Lower lobe of right lung (tissue), 2 donors: Measurements from ENCODE around the gene ALOX15B. TPM values are rescaled to one million over a fixed set of nuclear protein-coding genes. Genes with fewer than 3 reads are reported as not detected.
"Not testable (repeated sequence)": the region's sequence is repeated elsewhere in the genome, so short reads cannot be mapped to it uniquely, and the experiment has no call there.

Experiments
- ATAC-seq, 2 donors: fragments of 200-7000 bp; cut with Tn5 transposase; one replicate each; pipeline ENCODE4 v1.9.1; 2020 to 2022; ENCODE audit warnings: mild to moderate bottlenecking in 2 of 2, moderate library complexity in 2 of 2
- DNase-seq: peaks from one replicate; pipeline ENCODE4 v3.0.0-alpha.2; 2020
- H3K27ac ChIP-seq: fragments of 200-600 bp; one replicate; pipeline ENCODE4 v1.8.0; 2022
- H3K27me3 ChIP-seq: fragments of 200-600 bp; one replicate; pipeline ENCODE4 v1.8.0; 2022; ENCODE audit warnings: low read depth
- H3K36me3 ChIP-seq: fragments of 200-600 bp; one replicate; pipeline ENCODE4 v1.8.0; 2022; ENCODE audit warnings: mild to moderate bottlenecking
- H3K4me1 ChIP-seq: fragments of 200-600 bp; one replicate; pipeline ENCODE4 v1.8.0; 2022
- H3K4me3 ChIP-seq: fragments of 200-600 bp; one replicate; pipeline ENCODE4 v1.8.0; 2022; ENCODE audit warnings: mild to moderate bottlenecking
- H3K9me3 ChIP-seq: fragments of 200-600 bp; one replicate; pipeline ENCODE4 v1.8.0; 2022
- CTCF ChIP-seq: fragments of 200-600 bp; IDR thresholded peaks from one replicate; pipeline ENCODE4 v1.8.0; 2022; ENCODE audit warnings: antibody characterized with exemption, mild to moderate bottlenecking
- intact Hi-C: fragments of 100-400 bp; cut with DNase I; formaldehyde crosslinking; loops from one replicate; pipeline ENCODE4 v1.11.0; 2022
- total RNA-seq: library from RNA; stranded (reverse); fragmentation: NEBNext Ultra II Directional; extraction: Animal tissue kit (Norgen Biotek cat#: 25700); gene quantifications from one replicate; pipeline ENCODE4 v1.2.1, GENCODE V29; 2021
- donor health status: DM: no; HTN: yes; CAD: no; lungs with severe emphysema.

ALOX15B gene
- total RNA-seq, 1 donor from 2014 or later: 53.5 TPM

- intact Hi-C loops: no loop called here
These were observed 35.7 kb downstream of the ALOX15B start for GRCh38 chr17:8074554-8074953.

DNA sequence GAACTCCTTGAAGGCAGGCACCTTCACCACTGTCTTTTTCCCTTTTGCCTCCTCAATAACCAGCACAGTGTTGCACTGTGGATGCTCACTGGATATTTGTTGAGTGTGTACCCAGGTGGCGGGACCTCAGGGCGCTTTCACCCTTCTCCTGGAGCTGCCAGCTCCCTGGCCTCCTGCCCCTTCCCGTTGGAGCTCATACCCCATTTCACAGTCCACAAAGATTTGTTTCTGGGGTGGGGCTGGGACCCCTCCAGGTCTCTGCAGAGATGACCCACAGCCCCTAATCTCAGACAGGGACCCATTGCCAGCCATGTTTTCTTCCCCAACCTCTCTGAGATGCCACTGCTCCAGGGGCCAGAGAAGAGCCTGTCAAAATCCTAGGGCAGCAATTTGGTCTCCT lies 36.2 kb downstream of the ALOX15B start:
- H3K27ac ChIP-seq: no peak overlapping the region
- DNase-seq (peak; percentile 11), ATAC-seq (no peak)
- no peaks in the 10 kb centered on the region for H3K9me3 ChIP-seq
- intact Hi-C loops: no loop called here
- peaks cover 36% of the 10 kb centered on the region for H3K4me1 ChIP-seq
- no peak for TF ChIP-seq CTCF
- H3K4me3 ChIP-seq: no peak overlapping the region
- H3K27me3 ChIP-seq: peaks cover 87% of the 10 kb centered on the region
- H3K36me3 ChIP-seq: no peaks in the 10 kb centered on the region

More at GRCh38 chr17:8074554-8074953, 35.7 kb downstream of the ALOX15B start:
- DNase-seq (peak; percentile 4), ATAC-seq (no peak)
- no peaks in the 10 kb centered on the region for H3K9me3 ChIP-seq
- H3K4me1 ChIP-seq: peaks cover 36% of the 10 kb centered on the region
- no peaks in the 10 kb centered on the region for H3K36me3 ChIP-seq
- no peak overlapping the region for H3K27ac ChIP-seq
- TF ChIP-seq CTCF: no peak
- H3K4me3 ChIP-seq: no peak overlapping the region
- H3K27me3 ChIP-seq: peaks cover 82% of the 10 kb centered on the region

DNA sequence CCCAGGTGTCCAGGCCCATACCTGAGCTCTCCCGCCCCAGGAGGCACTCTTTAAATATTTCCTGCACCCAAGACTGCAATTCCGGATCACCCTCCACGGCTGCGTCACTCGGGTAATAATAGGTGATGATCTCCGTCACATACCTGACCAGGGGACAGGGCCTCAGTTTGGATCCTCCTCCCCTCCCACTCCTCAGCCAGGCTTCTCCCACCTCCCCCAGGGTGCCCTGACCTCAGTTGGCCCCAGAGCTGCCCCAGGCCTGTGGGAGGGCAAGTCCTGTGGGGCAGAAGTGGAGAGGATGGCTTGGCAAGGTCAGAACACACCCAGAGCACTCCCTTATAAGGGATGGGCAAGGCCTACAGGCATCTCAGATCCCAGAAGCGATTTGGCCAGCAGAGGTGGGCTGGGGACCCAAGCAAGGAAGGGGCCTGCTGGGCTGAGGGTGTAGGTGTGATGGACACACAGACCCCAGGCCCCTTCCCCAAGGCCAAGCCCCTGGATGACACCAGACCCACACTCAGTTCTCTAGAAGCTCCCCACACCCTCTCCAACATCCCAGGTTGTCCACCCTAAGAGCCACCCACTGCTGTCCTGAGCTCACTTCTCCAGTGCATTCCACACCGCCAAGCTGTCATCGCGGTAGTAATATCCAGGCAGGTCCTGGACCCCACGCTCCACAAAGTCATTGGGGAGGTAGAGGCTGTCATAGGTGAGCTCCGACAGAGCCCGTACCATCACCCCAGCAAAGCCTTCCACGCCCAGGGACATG lies 36.9 kb downstream of the ALOX15B start:
- Histone ChIP-seq H3K4me3 (no peak overlapping the region), H3K27me3 (peaks cover 94% of the 10 kb centered on the region), H3K27ac (no peak overlapping the region), H3K9me3 (no peaks in the 10 kb centered on the region), H3K4me1 (peaks cover 34% of the 10 kb centered on the region), H3K36me3 (no peaks in the 10 kb centered on the region)
- intact Hi-C loops: no loop called here
- DNase-seq: peak; percentile 23
- no peak for ATAC-seq
- no peak for TF ChIP-seq CTCF

DNA sequence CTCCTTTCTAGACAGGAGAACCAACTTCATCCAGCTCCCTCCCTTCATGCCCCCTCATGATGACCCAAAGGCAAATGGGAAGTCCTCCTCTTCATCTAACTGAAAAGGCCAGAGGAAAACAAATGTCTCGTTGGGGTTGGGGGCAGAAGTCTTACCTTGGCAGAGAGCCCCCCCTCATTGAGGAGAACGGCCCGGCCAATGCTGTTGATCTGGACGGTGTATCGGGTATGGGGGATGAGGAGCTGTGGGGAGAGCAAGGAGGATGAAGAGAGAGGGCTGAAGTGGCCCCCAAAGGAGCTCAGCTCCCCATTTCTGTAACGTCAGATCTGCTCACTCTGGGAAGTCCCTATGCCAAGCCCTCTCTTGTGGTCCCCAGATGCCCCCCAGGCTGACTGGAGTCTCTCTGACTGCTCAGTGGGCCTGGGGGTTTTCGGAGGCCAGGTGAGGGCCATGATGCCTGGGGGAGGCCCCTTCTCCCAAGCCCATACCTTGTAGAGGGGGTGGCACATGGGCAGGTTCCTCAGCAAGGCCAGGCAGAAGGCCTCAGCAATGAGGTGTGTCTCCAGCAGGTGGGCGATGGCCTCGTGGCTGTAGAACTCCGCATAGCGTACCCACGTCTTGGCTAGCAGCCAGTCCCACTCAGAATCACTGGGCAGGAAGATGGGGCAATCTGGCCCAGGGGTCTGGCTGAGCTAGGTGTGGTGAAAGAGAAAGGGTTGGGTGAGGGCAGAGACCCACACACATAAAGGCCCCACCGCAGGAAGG lies 37.8 kb downstream of the ALOX15B start:
- Histone ChIP-seq H3K36me3 (no peaks in the 10 kb centered on the region), H3K27me3 (peaks cover 97% of the 10 kb centered on the region), H3K4me3 (no peak overlapping the region), H3K27ac (no peak overlapping the region), H3K4me1 (peaks cover 34% of the 10 kb centered on the region), H3K9me3 (no peaks in the 10 kb centered on the region)
- intact Hi-C loops: no loop called here
- no peak for TF ChIP-seq CTCF
- no peak for ATAC-seq
- peak; percentile 30 for DNase-seq

- ATAC-seq, intact Hi-C loops: not testable (repeated sequence)
- peaks cover 92% of the 10 kb centered on the region for H3K27me3 ChIP-seq
These were observed 39.1 kb downstream of the ALOX15B start for GRCh38 chr17:8077939-8078338.

More at GRCh38 chr17:8077939-8078338, 39.1 kb downstream of the ALOX15B start:
- not testable (repeated sequence) for H3K27ac ChIP-seq, DNase-seq, H3K4me3 ChIP-seq, H3K36me3 ChIP-seq, H3K9me3 ChIP-seq
- peaks cover 25% of the 10 kb centered on the region for H3K4me1 ChIP-seq
